GM19438 (cell line): Measurements from ENCODE around the gene PRR5.
"Not testable (repeated sequence)": the region's sequence is repeated elsewhere in the genome, so short reads cannot be mapped to it uniquely, and the experiment has no call there.

Source experiments
- ATAC-seq: cut with Tn5 transposase; IDR thresholded peaks from one replicate; pipeline ENCODE4 v1.9.1; 2021; ENCODE audit warnings: low read depth; ENCODE audit not compliant: unreplicated experiment

Gene PRR5

GRCh38 chr22:44672632-44673031, 29.4 kb upstream of the PRR5 start:
- no peak for ATAC-seq

GRCh38 chr22:44673406-44673805, 28.6 kb upstream of the PRR5 start:
- ATAC-seq = no peak

- ATAC-seq = not testable (repeated sequence)
Observed at GRCh38 chr22:44676066-44676440, 26.0 kb upstream of the PRR5 start.

- ATAC-seq = no peak
Observed at GRCh38 chr22:44676441-44677352, 25.3 kb upstream of the PRR5 start.

- ATAC-seq = no peak
Observed at GRCh38 chr22:44677353-44677840, 24.6 kb upstream of the PRR5 start.

GRCh38 chr22:44677871-44678555, 24.0 kb upstream of the PRR5 start:
- ATAC-seq = no peak

- no peak for ATAC-seq
Observed at GRCh38 chr22:44678556-44679305, 23.3 kb upstream of the PRR5 start.

- ATAC-seq = not testable (repeated sequence)
Observed at GRCh38 chr22:44679306-44679647, 22.7 kb upstream of the PRR5 start.

- ATAC-seq = no peak
Observed at GRCh38 chr22:44680058-44680457, 21.9 kb upstream of the PRR5 start.

- no peak for ATAC-seq
Observed at GRCh38 chr22:44680481-44680894, 21.5 kb upstream of the PRR5 start.

GRCh38 chr22:44682556-44683168, 19.3 kb upstream of the PRR5 start:
- no peak for ATAC-seq

GRCh38 chr22:44683237-44683636, 18.8 kb upstream of the PRR5 start:
- no peak for ATAC-seq

GRCh38 chr22:44683881-44684280, 18.1 kb upstream of the PRR5 start:
- no peak for ATAC-seq

- ATAC-seq = peak; percentile 46
Observed at GRCh38 chr22:44684506-44685383, 17.3 kb upstream of the PRR5 start.

- no peak for ATAC-seq
Observed at GRCh38 chr22:44685384-44686056, 16.5 kb upstream of the PRR5 start.

GRCh38 chr22:44686873-44687600, 15.0 kb upstream of the PRR5 start:
- no peak for ATAC-seq

GRCh38 chr22:44689173-44689572, 12.8 kb upstream of the PRR5 start:
- ATAC-seq = no peak

- ATAC-seq = no peak
Observed at GRCh38 chr22:44689915-44690524, 12.0 kb upstream of the PRR5 start.
